Measurements from ENCODE around the gene TP53AIP1. TPM values are rescaled to one million over a fixed set of nuclear protein-coding genes. Genes with fewer than 3 reads are reported as not detected.

TP53AIP1 gene
- total and polyA plus RNA-seq, 9 of the 15 experiments (the other 6 are each of a cell fraction or from before 2014, with no cell fraction given) = not detected

GRCh38 chr11:128902515-128903066, 40.1 kb downstream of the TP53AIP1 start:
- FAIRE-seq (no peak), ATAC-seq (no peak), DNase-seq (ENCODE audit: extremely low read depth in 1 of 4, low spot score in 3 of 4) (no peak)
- no peak overlapping the region for H2AFZ ChIP-seq (ENCODE audit: low read depth, low read length)
- in situ Hi-C loops (cut with MboI) = no loop called here
- intact Hi-C loops (cut with micrococcal nuclease) = no loop called here
- H3K9me3 ChIP-seq (replicated peaks; ENCODE audit: control insufficient read depth, insufficient read depth, low read depth, low read length) = no peaks in the 10 kb centered on the region
- H3K4me1 ChIP-seq (replicated peaks in 1 of 2; ENCODE audit: control insufficient read depth in 2 of 2, insufficient read depth in 2 of 2, low read length in 2 of 2) = 0 out of 5 replicates have a peak, but pooled peaks cover 0 to 4% of the 10 kb centered on the region in 2 experiments
- H4K20me1 ChIP-seq (replicated peaks; ENCODE audit: control insufficient read depth, insufficient read depth, low read length) = no peaks in the 10 kb centered on the region; the same call in 1 of the 2 replicates
- H3K9ac ChIP-seq (ENCODE audit: insufficient read depth in 1 of 2, low read depth in 2 of 2, low read length in 2 of 2) = no peak overlapping the region
- H3K36me3 ChIP-seq (ENCODE audit: control insufficient read depth, insufficient read depth, low read length) = no peaks in the 10 kb centered on the region
- H3K9me1 ChIP-seq (ENCODE audit: control insufficient read depth, insufficient read depth, low read length) = no peaks in the 10 kb centered on the region
- no peaks in the 10 kb centered on the region for H3K79me2 ChIP-seq (ENCODE audit: control insufficient read depth, insufficient read depth, low read length)
- no peak overlapping the region for H3K4me3 ChIP-seq
- BruUV-seq (replicated peaks) = no TSS peak
- no peak overlapping the region for H3K27ac ChIP-seq (ENCODE audit: extremely low read depth, low read depth, low read length)
- H3K4me2 ChIP-seq (ENCODE audit: insufficient read depth, low read length) = no peak overlapping the region
- WGBS (ENCODE audit: insufficient coverage, low coverage, missing lambda C conversion rate) = 0% methylated on average over 10 of the region's 10 CpGs
- ChIA-PET POLR2A (interaction anchor here (0.6 kb wide), 1 partner anchor 43 kb away, joined by 3 read pairs; no protein-coding TSS in a partner anchor), CTCF (ENCODE audit: low intra/inter-chr PET ratio) (no interaction called here)
- peaks cover 11 to 36% of the 10 kb centered on the region in 2 experiments; a peak in 4 of 5 replicates for H3K27me3 ChIP-seq (ENCODE audit: control insufficient read depth in 2 of 2, insufficient read depth in 2 of 2, low read length in 2 of 2)
- TF ChIP-seq RBM25 (IDR thresholded peaks at IDR 0.05; ENCODE audit: low read depth, low read length, severe bottlenecking) (no peak), HNRNPLL (IDR thresholded peaks at IDR 0.05; ENCODE audit: low read depth, low read length, poor library complexity, severe bottlenecking) (no peak), HCFC1 (IDR thresholded peaks at IDR 0.05; ENCODE audit: low read depth, low read length) (no peak), GABPB2 (CRISPR knock-in tag; conservative IDR thresholded peaks at IDR 0.05) (no peak), PML (IDR thresholded peaks at IDR 0.05; ENCODE audit: low read length) (no peak), EZH2 (IDR thresholded peaks at IDR 0.05; ENCODE audit: borderline replicate concordance, low read depth, low read length) (no peak), E2F3 (CRISPR knock-in tag; IDR thresholded peaks at IDR 0.05) (no peak), ELF2 (CRISPR knock-in tag; IDR thresholded peaks at IDR 0.05) (no peak), ZNF184 (CRISPR knock-in tag; IDR thresholded peaks at IDR 0.05) (no peak)
- TF ChIP-seq, protein P1, sequence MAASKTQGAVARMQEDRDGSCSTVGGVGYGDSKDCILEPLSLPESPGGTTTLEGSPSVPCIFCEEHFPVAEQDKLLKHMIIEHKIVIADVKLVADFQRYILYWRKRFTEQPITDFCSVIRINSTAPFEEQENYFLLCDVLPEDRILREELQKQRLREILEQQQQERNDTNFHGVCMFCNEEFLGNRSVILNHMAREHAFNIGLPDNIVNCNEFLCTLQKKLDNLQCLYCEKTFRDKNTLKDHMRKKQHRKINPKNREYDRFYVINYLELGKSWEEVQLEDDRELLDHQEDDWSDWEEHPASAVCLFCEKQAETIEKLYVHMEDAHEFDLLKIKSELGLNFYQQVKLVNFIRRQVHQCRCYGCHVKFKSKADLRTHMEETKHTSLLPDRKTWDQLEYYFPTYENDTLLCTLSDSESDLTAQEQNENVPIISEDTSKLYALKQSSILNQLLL (CRISPR knock-in tag; IDR thresholded peaks at IDR 0.05; ENCODE audit: borderline replicate concordance) = no peak
- TF ChIP-seq, protein P2, sequence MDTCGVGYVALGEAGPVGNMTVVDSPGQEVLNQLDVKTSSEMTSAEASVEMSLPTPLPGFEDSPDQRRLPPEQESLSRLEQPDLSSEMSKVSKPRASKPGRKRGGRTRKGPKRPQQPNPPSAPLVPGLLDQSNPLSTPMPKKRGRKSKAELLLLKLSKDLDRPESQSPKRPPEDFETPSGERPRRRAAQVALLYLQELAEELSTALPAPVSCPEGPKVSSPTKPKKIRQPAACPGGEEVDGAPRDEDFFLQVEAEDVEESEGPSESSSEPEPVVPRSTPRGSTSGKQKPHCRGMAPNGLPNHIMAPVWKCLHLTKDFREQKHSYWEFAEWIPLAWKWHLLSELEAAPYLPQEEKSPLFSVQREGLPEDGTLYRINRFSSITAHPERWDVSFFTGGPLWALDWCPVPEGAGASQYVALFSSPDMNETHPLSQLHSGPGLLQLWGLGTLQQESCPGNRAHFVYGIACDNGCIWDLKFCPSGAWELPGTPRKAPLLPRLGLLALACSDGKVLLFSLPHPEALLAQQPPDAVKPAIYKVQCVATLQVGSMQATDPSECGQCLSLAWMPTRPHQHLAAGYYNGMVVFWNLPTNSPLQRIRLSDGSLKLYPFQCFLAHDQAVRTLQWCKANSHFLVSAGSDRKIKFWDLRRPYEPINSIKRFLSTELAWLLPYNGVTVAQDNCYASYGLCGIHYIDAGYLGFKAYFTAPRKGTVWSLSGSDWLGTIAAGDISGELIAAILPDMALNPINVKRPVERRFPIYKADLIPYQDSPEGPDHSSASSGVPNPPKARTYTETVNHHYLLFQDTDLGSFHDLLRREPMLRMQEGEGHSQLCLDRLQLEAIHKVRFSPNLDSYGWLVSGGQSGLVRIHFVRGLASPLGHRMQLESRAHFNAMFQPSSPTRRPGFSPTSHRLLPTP (IDR thresholded peaks at IDR 0.05; ENCODE audit: borderline replicate concordance, extremely low read depth, insufficient read length) = no peak
- TF ChIP-seq, protein P3, sequence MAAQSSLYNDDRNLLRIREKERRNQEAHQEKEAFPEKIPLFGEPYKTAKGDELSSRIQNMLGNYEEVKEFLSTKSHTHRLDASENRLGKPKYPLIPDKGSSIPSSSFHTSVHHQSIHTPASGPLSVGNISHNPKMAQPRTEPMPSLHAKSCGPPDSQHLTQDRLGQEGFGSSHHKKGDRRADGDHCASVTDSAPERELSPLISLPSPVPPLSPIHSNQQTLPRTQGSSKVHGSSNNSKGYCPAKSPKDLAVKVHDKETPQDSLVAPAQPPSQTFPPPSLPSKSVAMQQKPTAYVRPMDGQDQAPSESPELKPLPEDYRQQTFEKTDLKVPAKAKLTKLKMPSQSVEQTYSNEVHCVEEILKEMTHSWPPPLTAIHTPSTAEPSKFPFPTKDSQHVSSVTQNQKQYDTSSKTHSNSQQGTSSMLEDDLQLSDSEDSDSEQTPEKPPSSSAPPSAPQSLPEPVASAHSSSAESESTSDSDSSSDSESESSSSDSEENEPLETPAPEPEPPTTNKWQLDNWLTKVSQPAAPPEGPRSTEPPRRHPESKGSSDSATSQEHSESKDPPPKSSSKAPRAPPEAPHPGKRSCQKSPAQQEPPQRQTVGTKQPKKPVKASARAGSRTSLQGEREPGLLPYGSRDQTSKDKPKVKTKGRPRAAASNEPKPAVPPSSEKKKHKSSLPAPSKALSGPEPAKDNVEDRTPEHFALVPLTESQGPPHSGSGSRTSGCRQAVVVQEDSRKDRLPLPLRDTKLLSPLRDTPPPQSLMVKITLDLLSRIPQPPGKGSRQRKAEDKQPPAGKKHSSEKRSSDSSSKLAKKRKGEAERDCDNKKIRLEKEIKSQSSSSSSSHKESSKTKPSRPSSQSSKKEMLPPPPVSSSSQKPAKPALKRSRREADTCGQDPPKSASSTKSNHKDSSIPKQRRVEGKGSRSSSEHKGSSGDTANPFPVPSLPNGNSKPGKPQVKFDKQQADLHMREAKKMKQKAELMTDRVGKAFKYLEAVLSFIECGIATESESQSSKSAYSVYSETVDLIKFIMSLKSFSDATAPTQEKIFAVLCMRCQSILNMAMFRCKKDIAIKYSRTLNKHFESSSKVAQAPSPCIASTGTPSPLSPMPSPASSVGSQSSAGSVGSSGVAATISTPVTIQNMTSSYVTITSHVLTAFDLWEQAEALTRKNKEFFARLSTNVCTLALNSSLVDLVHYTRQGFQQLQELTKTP (IDR thresholded peaks at IDR 0.05; ENCODE audit: low read depth in 1 of 2, partially characterized antibody in 2 of 2) = no peak

Measured in K562 (cell line).